GM21447 (cell line): Measurements from ENCODE around the gene SCUBE2.

ENCODE experiments used
- ATAC-seq: cut with Tn5 transposase; IDR thresholded peaks from one replicate; pipeline ENCODE4 v1.9.1; 2021; ENCODE audit not compliant: unreplicated experiment

The SCUBE2 gene

DNA sequence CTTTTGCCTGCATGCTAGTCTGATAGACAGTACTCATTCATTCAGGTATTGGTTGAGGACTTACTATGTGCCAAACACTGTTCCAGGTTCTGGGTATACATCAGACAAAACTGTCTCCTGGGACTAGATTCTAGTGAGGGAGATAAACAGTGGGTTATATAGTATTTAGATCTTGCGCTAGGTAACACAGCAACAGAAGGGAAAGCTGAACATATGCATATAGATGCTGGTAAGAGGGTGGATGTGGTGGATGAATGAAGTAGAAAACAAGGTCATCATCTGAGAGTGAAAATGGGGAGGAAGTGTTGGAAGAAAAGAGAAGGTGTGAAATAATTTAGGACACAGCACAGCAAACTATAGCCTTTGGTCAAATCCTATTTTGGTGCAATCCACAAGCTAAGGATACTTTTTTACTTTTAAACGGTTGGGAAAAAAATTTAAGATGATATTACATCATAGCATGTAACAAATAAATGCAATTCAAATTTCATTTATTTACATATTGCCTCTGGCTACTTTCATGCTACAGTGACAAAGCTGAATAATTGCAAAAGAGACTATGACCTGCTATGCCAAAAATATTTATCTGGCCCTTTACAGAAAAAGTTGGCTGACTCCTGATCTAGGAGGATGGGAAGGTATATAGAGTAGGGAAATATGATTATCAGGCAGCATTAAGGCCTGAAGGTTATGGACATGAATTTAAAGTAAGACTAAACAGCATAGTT lies 120.0 kb downstream of the SCUBE2 start:
- ATAC-seq = no peak
